Measurements from ENCODE around the gene RECK. TPM values are rescaled to one million over a fixed set of nuclear protein-coding genes. Genes with fewer than 3 reads are reported as not detected.
A peak's percentile ranks its signal among the peaks of the same experiment; 100 is the strongest.

Gene RECK
- total RNA-seq, 2 donors from 2014 or later, result 2.9 to 4.7 TPM

- ATAC-seq (no peak), DNase-seq (no peak)
- intact Hi-C loops (cut with DNase I, micrococcal nuclease), result no loop called here
These were observed 56.7 kb downstream of the RECK start for GRCh38 chr9:36093384-36093783.

- ATAC-seq, result no peak
- intact Hi-C loops (cut with DNase I, micrococcal nuclease), result no loop called here
- no peak for DNase-seq
These were observed 63.0 kb downstream of the RECK start for GRCh38 chr9:36099718-36100117.

- intact Hi-C loops (cut with DNase I, micrococcal nuclease), result no loop called here
- DNase-seq, result no peak
- no peak for ATAC-seq
These were observed 63.8 kb downstream of the RECK start for GRCh38 chr9:36100532-36100931.

- DNase-seq (no peak), ATAC-seq (peak; percentile 56)
- intact Hi-C loops (cut with DNase I, micrococcal nuclease), result no loop called here
These were observed 65.4 kb downstream of the RECK start for GRCh38 chr9:36101916-36102741.

GRCh38 chr9:36102742-36103495 is 66.2 kb downstream of the RECK start:
- ATAC-seq, result peak; percentile 99
- intact Hi-C loops (cut with DNase I, micrococcal nuclease), result loop anchor here in 1 of 2 donors (1.0 kb wide), 1 partner anchor 63 kb away; no protein-coding TSS in a partner anchor

GRCh38 chr9:36109071-36109470 is 72.4 kb downstream of the RECK start:
- intact Hi-C loops (cut with DNase I, micrococcal nuclease), result no loop called here

More at GRCh38 chr9:36102742-36103495, 66.2 kb downstream of the RECK start:
- DNase-seq, result peak; percentile 86 to 93

GRCh38 chr9:36110434-36110833 is 73.7 kb downstream of the RECK start:
- intact Hi-C loops (cut with DNase I, micrococcal nuclease), result no loop called here
- DNase-seq, result no peak
- no peak for ATAC-seq

More at GRCh38 chr9:36109071-36109470, 72.4 kb downstream of the RECK start:
- no peak for ATAC-seq
- DNase-seq, result no peak

GRCh38 chr9:36112516-36112915 is 75.8 kb downstream of the RECK start:
- intact Hi-C loops (cut with DNase I, micrococcal nuclease), result no loop called here
- DNase-seq (no peak), ATAC-seq (no peak)

- no peak for ATAC-seq
- intact Hi-C loops (cut with DNase I, micrococcal nuclease), result no loop called here
- DNase-seq, result no peak
These were observed 77.3 kb downstream of the RECK start for GRCh38 chr9:36113999-36114398.

- intact Hi-C loops (cut with DNase I, micrococcal nuclease), result no loop called here
- DNase-seq (no peak), ATAC-seq (no peak)
These were observed 79.9 kb downstream of the RECK start for GRCh38 chr9:36116593-36116992.

- intact Hi-C loops (cut with DNase I, micrococcal nuclease), result no loop called here
- DNase-seq (no peak), ATAC-seq (no peak)
These were observed 81.5 kb downstream of the RECK start for GRCh38 chr9:36118201-36118600.

- intact Hi-C loops (cut with DNase I, micrococcal nuclease), result no loop called here
- no peak for ATAC-seq
These were observed 82.0 kb downstream of the RECK start for GRCh38 chr9:36118706-36119105.

GRCh38 chr9:36119476-36119875 is 82.8 kb downstream of the RECK start:
- ATAC-seq (peak; percentile 63), DNase-seq (no peak)
- intact Hi-C loops (cut with DNase I, micrococcal nuclease), result no loop called here

More at GRCh38 chr9:36118706-36119105, 82.0 kb downstream of the RECK start:
- DNase-seq, result no peak

GRCh38 chr9:36120705-36121104 is 84.0 kb downstream of the RECK start:
- ATAC-seq, result no peak

GRCh38 chr9:36121971-36122370 is 85.3 kb downstream of the RECK start:
- intact Hi-C loops (cut with DNase I, micrococcal nuclease), result no loop called here
- ATAC-seq (no peak), DNase-seq (no peak)

More at GRCh38 chr9:36120705-36121104, 84.0 kb downstream of the RECK start:
- no peak for DNase-seq
- intact Hi-C loops (cut with DNase I, micrococcal nuclease), result no loop called here

GRCh38 chr9:36123515-36123914 is 86.8 kb downstream of the RECK start:
- intact Hi-C loops (cut with DNase I, micrococcal nuclease), result no loop called here
- no peak for DNase-seq

GRCh38 chr9:36125062-36125855 is 88.5 kb downstream of the RECK start:
- ATAC-seq (peak; percentile 53), DNase-seq (no peak)
- intact Hi-C loops (cut with DNase I, micrococcal nuclease), result no loop called here

More at GRCh38 chr9:36123515-36123914, 86.8 kb downstream of the RECK start:
- no peak for ATAC-seq

GRCh38 chr9:36126016-36126730 is 89.5 kb downstream of the RECK start:
- intact Hi-C loops (cut with DNase I, micrococcal nuclease), result no loop called here
- DNase-seq, result peak; percentile 62 to 78
- peak; percentile 89 for ATAC-seq
